ENCODE data around the gene GHR.

The GHR gene

GRCh38 chr5:42423285-42424165, at the start of gene GHR:
Gene GHR (plus strand): TSS chr5:42423439. CDS start chr5:42565875, 142,436 bp downstream.
- in situ Hi-C loops (cut with MboI; ENCODE audit: low sequenced_read_pairs) = no loop called here

- in situ Hi-C loops (cut with MboI; ENCODE audit: low sequenced_read_pairs) = no loop called here
These were observed 48.5 kb upstream of the GHR start for GRCh38 chr5:42374679-42375273.

- in situ Hi-C loops (cut with MboI; ENCODE audit: low sequenced_read_pairs) = no loop called here
These were observed 45.7 kb upstream of the GHR start for GRCh38 chr5:42377496-42377895.

- in situ Hi-C loops (cut with MboI; ENCODE audit: low sequenced_read_pairs) = no loop called here
These were observed 41.3 kb upstream of the GHR start for GRCh38 chr5:42381973-42382372.

GRCh38 chr5:42387563-42387962, 35.7 kb upstream of the GHR start:
- in situ Hi-C loops (cut with MboI; ENCODE audit: low sequenced_read_pairs) = no loop called here

- in situ Hi-C loops (cut with MboI; ENCODE audit: low sequenced_read_pairs) = no loop called here
These were observed 33.1 kb upstream of the GHR start for GRCh38 chr5:42390115-42390514.

GRCh38 chr5:42392917-42393316, 30.3 kb upstream of the GHR start:
- in situ Hi-C loops (cut with MboI; ENCODE audit: low sequenced_read_pairs) = no loop called here

GRCh38 chr5:42396111-42396510, 27.1 kb upstream of the GHR start:
- in situ Hi-C loops (cut with MboI; ENCODE audit: low sequenced_read_pairs) = no loop called here

- in situ Hi-C loops (cut with MboI; ENCODE audit: low sequenced_read_pairs) = no loop called here
These were observed 26.0 kb upstream of the GHR start for GRCh38 chr5:42397267-42397666.

- in situ Hi-C loops (cut with MboI; ENCODE audit: low sequenced_read_pairs) = no loop called here
These were observed 23.5 kb upstream of the GHR start for GRCh38 chr5:42399702-42400101.

GRCh38 chr5:42400474-42400873, 22.8 kb upstream of the GHR start:
- in situ Hi-C loops (cut with MboI; ENCODE audit: low sequenced_read_pairs) = no loop called here

GRCh38 chr5:42403236-42403635, 20.0 kb upstream of the GHR start:
- in situ Hi-C loops (cut with MboI; ENCODE audit: low sequenced_read_pairs) = no loop called here

- in situ Hi-C loops (cut with MboI; ENCODE audit: low sequenced_read_pairs) = no loop called here
These were observed 18.9 kb upstream of the GHR start for GRCh38 chr5:42404366-42404765.

- in situ Hi-C loops (cut with MboI; ENCODE audit: low sequenced_read_pairs) = no loop called here
These were observed 3.9 kb upstream of the GHR start for GRCh38 chr5:42419294-42419693.

GRCh38 chr5:42422656-42423280, 471 bp upstream of the GHR start:
- in situ Hi-C loops (cut with MboI; ENCODE audit: low sequenced_read_pairs) = no loop called here

GRCh38 chr5:42426016-42426415, 2.8 kb downstream of the GHR start:
- in situ Hi-C loops (cut with MboI; ENCODE audit: low sequenced_read_pairs) = no loop called here

- in situ Hi-C loops (cut with MboI; ENCODE audit: low sequenced_read_pairs) = no loop called here
These were observed 6.5 kb downstream of the GHR start for GRCh38 chr5:42429694-42430093.

- in situ Hi-C loops (cut with MboI; ENCODE audit: low sequenced_read_pairs) = no loop called here
These were observed 10.9 kb downstream of the GHR start for GRCh38 chr5:42434047-42434724.

GRCh38 chr5:42436051-42436450, 12.8 kb downstream of the GHR start:
- in situ Hi-C loops (cut with MboI; ENCODE audit: low sequenced_read_pairs) = no loop called here

GRCh38 chr5:42454216-42454995, 31.2 kb downstream of the GHR start:
- in situ Hi-C loops (cut with MboI; ENCODE audit: low sequenced_read_pairs) = no loop called here

GRCh38 chr5:42461033-42461432, 37.8 kb downstream of the GHR start:
- in situ Hi-C loops (cut with MboI; ENCODE audit: low sequenced_read_pairs) = no loop called here

All from HL-60/S4 treated with retinoic acid at 250 ng/mL for 4 days and 3 days (cell line).